ENCODE results near the gene CDT1. TPM values are rescaled to one million over a fixed set of nuclear protein-coding genes. Genes with fewer than 3 reads are reported as not detected.

Gene CDT1
- total RNA-seq, 4 donors from 2014 or later = 0.44 to 1.5 (median 1.4) TPM; not detected in 1

DNA sequence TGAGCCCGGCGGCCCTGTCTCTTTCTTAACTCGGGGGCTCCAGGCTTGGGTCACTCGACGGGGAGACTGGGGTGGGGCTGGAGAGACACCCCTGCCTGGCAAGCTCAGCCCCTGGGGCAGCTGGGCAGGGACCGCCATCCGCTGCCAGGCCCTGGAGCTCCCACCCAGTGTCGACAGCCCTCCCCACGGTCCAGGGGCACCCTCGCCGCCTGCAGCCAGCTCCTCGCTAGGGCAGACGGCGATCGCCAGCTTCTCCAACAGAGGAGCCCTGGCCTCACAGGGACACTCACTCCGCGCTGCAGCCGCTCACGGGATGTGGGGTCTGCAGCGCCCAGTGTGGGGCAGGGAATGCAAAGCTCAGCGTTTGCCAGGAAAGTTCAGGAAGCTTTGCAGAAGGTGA is 24.1 kb downstream of the CDT1 start:
- TF ChIP-seq EP300 (IDR thresholded peaks at IDR 0.05) (no peak), POLR2A (IDR thresholded peaks at IDR 0.05) (no peak)
- TF ChIP-seq, protein P1, sequence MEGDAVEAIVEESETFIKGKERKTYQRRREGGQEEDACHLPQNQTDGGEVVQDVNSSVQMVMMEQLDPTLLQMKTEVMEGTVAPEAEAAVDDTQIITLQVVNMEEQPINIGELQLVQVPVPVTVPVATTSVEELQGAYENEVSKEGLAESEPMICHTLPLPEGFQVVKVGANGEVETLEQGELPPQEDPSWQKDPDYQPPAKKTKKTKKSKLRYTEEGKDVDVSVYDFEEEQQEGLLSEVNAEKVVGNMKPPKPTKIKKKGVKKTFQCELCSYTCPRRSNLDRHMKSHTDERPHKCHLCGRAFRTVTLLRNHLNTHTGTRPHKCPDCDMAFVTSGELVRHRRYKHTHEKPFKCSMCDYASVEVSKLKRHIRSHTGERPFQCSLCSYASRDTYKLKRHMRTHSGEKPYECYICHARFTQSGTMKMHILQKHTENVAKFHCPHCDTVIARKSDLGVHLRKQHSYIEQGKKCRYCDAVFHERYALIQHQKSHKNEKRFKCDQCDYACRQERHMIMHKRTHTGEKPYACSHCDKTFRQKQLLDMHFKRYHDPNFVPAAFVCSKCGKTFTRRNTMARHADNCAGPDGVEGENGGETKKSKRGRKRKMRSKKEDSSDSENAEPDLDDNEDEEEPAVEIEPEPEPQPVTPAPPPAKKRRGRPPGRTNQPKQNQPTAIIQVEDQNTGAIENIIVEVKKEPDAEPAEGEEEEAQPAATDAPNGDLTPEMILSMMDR (IDR thresholded peaks at IDR 0.05) = no peak
- no peak overlapping the region for H3K4me3 ChIP-seq
- no peak for DNase-seq (ENCODE audit: low spot score in 2 of 2)
- WGBS, 2 donors = 84 to 94% methylated on average over 21 of the region's 21 CpGs
- H3K36me3 ChIP-seq = peaks cover 0 to 90% (median 0%) of the 10 kb centered on the region in 3 donors
- H3K27me3 ChIP-seq = no peaks in the 10 kb centered on the region
- H3K4me1 ChIP-seq = no peaks in the 10 kb centered on the region
- no peaks in the 10 kb centered on the region for H3K9me3 ChIP-seq
- H3K27ac ChIP-seq = no peak overlapping the region

DNA sequence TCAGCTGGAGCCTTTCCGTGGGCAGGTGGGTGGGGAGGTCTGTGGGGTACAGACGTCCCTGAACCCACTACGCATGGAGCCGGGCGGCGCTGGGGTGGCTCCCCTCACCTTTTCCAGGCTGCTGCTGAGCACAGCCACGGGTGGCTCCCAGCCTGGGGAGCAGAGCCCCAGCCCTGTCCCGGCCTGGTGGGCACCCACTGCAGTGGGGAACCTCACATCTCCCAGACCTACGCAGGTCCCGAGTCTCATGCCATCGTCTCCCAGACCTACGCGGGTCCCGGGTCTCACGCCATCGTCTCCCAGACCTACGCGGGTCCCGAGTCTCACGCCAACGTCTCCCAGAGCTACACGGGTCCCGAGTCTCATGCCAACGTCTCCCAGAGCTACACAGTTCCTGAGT is 25.1 kb downstream of the CDT1 start:
- TF ChIP-seq POLR2A (IDR thresholded peaks at IDR 0.05) (no peak), EP300 (IDR thresholded peaks at IDR 0.05) (no peak)
- TF ChIP-seq, protein P1 (IDR thresholded peaks at IDR 0.05) = no peak
- Histone ChIP-seq H3K9me3 (no peaks in the 10 kb centered on the region), H3K27me3 (no peaks in the 10 kb centered on the region), H3K4me1 (no peaks in the 10 kb centered on the region), H3K4me3 (no peak overlapping the region), H3K27ac (no peak overlapping the region), H3K36me3 (peaks cover 0 to 81% (median 0%) of the 10 kb centered on the region in 3 donors)
- DNase-seq (ENCODE audit: low spot score in 2 of 2) = no peak
- 87 to 90% methylated on average over 24 of the region's 24 CpGs for WGBS, 2 donors

DNA sequence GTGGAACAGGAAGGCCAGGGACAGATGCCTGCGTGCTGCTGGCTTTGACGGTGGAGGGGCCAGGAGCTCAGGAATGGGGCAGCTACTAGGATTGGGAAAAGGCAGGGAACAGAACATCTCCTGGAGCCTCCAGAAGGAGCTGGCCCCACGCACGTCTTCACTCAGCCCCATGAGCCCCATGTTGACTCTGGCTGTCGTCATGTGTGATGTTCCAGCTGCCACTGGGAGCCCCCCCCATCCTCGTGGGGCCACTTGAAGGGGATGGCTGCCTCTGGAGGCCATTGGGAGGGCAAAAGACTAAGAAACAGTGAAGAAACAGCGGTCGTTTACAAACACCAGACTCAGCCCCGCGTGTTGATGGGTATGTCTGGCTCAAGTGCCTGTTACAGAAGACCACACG is 26.7 kb downstream of the CDT1 start:
- H3K9me3 ChIP-seq = no peaks in the 10 kb centered on the region
- no peak overlapping the region for H3K4me3 ChIP-seq
- no peak for DNase-seq (ENCODE audit: low spot score in 2 of 2)
- peaks cover 0 to 80% (median 0%) of the 10 kb centered on the region in 3 donors for H3K36me3 ChIP-seq
- H3K27me3 ChIP-seq = no peaks in the 10 kb centered on the region
- H3K27ac ChIP-seq = peak overlapping the region in 1 of 4 donors; percentile 23
- TF ChIP-seq EP300 (IDR thresholded peaks at IDR 0.05) (no peak), POLR2A (IDR thresholded peaks at IDR 0.05) (no peak)
- TF ChIP-seq, protein P1 (IDR thresholded peaks at IDR 0.05) = no peak
- 69 to 72% methylated on average over 11 of the region's 11 CpGs for WGBS, 2 donors
- no peaks in the 10 kb centered on the region for H3K4me1 ChIP-seq

DNA sequence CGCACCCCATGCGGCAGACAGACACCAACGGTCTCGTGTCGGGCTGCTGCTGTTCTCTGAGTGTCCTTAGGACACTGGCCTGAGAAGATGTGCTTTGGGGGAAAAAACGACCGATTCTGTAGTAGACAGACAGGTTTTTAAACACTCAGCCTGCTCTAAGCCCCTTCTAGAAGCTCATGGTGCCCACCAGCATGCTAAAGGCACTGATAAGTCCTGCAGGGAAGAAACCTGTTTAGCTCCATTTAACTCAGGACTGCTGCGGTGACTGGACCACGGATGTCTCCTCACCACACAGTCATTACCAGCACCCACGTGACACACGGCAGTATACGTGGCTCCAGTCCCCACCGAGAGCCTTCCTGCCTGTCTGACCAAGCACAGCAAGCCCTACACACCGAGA is 27.2 kb downstream of the CDT1 start:
- Histone ChIP-seq H3K4me1 (no peaks in the 10 kb centered on the region), H3K36me3 (peaks cover 0 to 80% (median 0%) of the 10 kb centered on the region in 3 donors), H3K27ac (peak overlapping the region in 1 of 4 donors; percentile 23), H3K9me3 (no peaks in the 10 kb centered on the region), H3K4me3 (no peak overlapping the region), H3K27me3 (no peaks in the 10 kb centered on the region)
- 90 to 93% methylated on average over 13 to 14 of the region's 14 CpGs for WGBS, 2 donors
- DNase-seq (ENCODE audit: low spot score in 2 of 2) = no peak
- TF ChIP-seq, protein P1 (IDR thresholded peaks at IDR 0.05) = no peak
- TF ChIP-seq EP300 (IDR thresholded peaks at IDR 0.05) (no peak), POLR2A (IDR thresholded peaks at IDR 0.05) (no peak)

DNA sequence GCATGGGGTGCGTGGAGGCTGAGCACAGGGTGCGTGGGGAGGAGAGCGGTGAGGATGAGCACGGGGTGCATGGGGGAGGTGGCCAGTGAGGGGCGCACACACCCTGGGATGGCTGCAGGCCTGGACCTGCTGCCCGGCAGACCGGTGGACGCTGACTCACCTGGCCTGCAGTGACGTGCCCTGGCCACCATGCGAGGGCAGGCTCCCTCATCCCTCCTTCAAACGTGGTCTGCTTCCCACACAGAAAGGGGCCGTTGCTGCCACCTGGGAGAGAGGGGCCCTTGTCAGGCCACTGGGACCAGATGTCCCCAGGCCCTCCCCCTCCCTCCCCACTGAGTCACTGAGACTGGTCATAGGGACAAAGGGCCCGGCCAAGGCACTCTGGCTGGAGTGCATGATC is 28.2 kb downstream of the CDT1 start:
- H3K9me3 ChIP-seq = no peaks in the 10 kb centered on the region
- H3K27ac ChIP-seq = no peak overlapping the region
- H3K4me3 ChIP-seq = no peak overlapping the region
- H3K27me3 ChIP-seq = no peaks in the 10 kb centered on the region
- no peak for DNase-seq (ENCODE audit: low spot score in 2 of 2)
- TF ChIP-seq, protein P1 (IDR thresholded peaks at IDR 0.05) = no peak
- TF ChIP-seq EP300 (IDR thresholded peaks at IDR 0.05) (no peak), POLR2A (IDR thresholded peaks at IDR 0.05) (no peak)
- H3K36me3 ChIP-seq = peaks cover 0 to 76% (median 0%) of the 10 kb centered on the region in 3 donors
- H3K4me1 ChIP-seq = no peaks in the 10 kb centered on the region
- 64 to 75% methylated on average over 13 of the region's 13 CpGs for WGBS, 2 donors

Measured in tibial nerve (tissue), 4 donors.